Activated CD4-positive, alpha-beta T cell treated with anti-CD3 and anti-CD28 coated beads for 48 hours (primary cell): Measurements from ENCODE around the gene ST7.
"Not testable (repeated sequence)": the region's sequence is repeated elsewhere in the genome, so short reads cannot be mapped to it uniquely, and the experiment has no call there.

ENCODE experiments used
- DNase-seq: peaks from one replicate; pipeline ENCODE4 v3.0.0-alpha.2; 2020

ST7 gene

GRCh38 chr7:116951366-116952292 lies 1.7 kb upstream of the ST7 start:
- no peak for DNase-seq

- no peak for DNase-seq
These were observed 498 bp upstream of the ST7 start for GRCh38 chr7:116952635-116953371.

GRCh38 chr7:116953906-116954838 lies 871 bp downstream of the ST7 start:
- peak; percentile 37 for DNase-seq

GRCh38 chr7:116955340-116955739 lies 2.0 kb downstream of the ST7 start:
- DNase-seq, result no peak

- DNase-seq, result no peak
These were observed 2.6 kb downstream of the ST7 start for GRCh38 chr7:116955801-116956476.

GRCh38 chr7:116956477-116956804 lies 3.1 kb downstream of the ST7 start:
- no peak for DNase-seq

DNA sequence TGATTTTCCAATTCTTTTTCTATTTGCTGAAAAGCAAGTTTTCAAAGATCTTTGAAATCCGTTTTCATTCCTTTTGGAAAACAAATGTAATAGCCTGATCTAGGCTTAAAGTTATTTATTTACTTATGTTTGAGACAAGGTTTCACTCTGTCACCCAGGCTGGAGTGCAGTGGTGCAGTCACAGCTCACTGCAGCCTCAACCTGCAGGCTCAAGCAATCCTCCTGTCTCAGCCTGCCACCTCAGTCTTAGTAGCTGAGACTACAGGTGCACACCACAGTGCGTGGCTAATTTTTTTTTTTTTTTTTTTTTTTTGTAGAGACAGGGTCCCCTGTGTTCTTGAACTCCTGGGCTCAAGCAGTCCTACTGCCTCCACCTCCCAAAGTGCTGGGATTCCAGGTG lies 4.6 kb downstream of the ST7 start:
- no peak for DNase-seq

- not testable (repeated sequence) for DNase-seq
These were observed 8.8 kb downstream of the ST7 start for GRCh38 chr7:116961966-116962673.

GRCh38 chr7:116963234-116963633 lies 9.9 kb downstream of the ST7 start:
- no peak for DNase-seq

- no peak for DNase-seq
These were observed 13.3 kb downstream of the ST7 start for GRCh38 chr7:116966601-116967000.

DNA sequence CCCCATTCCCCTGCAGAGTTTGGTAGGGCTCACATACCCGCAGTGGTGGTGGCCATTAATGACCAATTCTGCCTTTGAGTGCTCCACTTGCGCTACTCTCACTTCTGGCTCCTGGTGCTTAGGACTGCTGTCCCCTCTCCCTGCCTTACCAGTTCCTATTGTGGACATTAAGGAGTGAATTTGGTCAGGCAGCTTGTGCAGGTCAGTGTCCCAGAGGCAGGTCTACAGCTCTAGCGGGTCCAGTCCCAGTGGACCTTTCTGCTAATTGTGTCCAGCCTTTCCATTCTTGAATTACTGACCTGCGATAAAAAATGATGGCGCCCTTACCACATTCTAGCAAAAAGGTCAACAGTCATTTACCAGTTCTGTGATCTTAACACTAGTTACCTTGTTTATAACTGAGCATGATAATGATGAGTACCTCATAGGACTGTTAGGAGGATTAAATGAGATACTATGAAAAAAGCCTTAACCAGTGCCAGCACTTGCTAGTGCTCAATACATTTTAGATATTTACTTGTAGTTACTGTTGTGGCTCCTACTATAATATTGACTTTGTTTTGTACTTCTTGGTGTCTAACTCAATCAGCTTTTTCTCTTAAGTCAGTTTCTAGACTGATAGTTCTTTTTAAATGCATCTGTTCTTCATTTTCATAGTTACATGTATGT lies 14.1 kb downstream of the ST7 start:
- DNase-seq, result no peak

- no peak for DNase-seq
These were observed 14.7 kb downstream of the ST7 start for GRCh38 chr7:116967983-116968382.

DNA sequence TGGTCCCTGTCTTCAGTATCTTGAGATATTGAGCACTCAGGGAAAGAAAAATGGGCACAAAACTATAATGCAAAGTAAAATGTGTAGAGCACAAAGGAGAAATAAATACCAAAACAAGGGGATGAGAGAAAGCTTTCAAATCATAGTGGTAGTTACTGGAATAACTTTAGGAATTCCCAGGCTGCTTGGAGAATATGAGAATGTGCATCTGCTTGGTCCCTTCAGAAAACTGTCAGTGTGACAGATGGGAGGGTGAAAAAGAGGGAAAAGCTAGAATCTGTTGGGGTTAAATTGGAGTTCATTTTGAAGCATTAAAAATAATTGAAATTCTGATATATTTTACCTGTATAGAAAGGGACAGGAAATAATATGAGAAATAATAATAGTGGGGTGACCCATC lies 15.3 kb downstream of the ST7 start:
- no peak for DNase-seq

GRCh38 chr7:116969371-116969902 lies 16.1 kb downstream of the ST7 start:
- DNase-seq, result no peak

DNA sequence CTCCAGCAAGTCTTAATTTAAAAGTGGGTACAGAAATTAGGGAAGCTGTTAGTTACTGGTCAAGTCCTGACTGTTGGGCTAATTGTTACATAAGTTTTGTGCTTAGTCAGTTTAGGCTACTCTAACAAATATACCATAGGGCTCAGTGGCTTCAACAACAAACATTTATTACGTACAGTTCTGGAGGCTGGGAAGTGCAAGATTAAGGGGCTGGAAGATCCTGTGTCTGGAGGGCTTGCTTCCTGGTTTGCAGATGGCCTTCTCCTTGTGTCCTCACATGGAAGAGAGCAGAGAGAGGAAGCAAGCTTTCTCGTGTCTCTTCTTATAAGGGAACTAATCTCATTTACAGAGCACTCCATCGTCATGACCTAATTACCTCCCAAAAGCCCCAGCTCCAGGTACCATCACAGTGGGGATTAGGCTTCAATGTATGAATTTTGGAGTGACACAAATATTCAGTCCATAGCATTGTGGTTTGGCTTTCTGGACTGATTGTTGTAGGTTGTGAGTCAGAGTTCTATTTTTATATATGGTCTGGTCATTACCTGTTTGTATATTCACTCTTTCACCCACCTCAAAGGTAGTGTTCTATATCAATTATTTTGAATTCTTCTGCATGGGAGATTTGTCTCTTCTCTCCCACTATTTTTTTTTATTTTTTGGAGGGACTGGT lies 17.1 kb downstream of the ST7 start:
- no peak for DNase-seq

DNA sequence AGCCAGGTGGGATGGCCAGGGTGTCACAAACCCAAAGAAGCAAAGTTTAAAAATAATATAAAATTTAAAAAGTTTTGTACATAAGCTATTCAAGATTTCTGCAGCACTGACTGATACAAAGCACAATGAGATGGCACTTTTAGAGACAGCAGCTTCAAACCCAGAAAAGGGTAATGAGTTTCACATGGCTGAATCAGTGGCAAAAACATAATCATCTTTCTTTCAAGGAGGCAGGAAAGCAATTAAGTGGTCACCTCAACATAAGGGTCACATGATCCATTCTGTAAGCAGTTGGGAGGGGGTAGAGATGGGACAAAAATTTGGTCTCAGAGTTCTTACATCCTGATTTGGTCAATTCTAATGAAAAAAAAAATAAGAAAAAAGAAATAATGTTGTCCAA lies 17.9 kb downstream of the ST7 start:
- DNase-seq, result not testable (repeated sequence)

DNA sequence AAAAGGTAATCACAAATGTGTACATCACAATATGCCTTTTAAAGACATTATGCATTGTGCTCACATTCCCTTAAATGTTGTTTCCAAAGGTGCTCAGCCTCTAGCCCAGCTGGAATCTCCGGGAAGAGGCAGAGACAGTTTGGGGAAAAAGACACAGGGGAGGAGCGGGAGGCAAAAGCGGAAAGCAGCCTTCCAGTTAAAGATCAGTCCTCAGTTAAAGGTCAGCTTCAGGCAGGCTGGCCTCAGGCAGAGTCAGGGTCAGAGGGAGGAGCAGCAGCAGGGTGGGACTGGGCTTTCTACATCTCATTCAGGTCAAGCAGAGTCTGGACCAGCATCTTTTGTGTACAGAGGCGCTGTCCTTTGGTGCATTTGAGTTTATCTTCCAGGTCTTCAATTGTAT lies 18.6 kb downstream of the ST7 start:
- DNase-seq, result no peak

DNA sequence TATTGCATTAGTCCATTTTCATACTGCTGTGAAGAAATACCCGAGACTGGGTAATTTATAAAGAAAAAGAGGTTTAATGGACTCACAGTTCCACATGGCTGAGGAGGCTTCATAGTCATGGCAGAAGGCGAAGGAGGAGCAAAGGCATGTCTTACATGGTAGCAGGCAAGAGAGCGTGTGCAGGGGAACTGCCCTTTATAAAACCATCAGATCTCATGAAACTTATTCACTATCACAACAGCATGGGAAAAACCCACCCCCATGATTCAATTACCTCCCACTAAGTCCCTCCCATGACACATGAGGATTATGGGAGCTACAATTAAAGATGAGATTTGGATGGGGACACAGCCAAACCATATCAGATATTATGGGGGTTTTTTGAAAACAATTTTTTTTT lies 21.7 kb downstream of the ST7 start:
- DNase-seq, result not testable (repeated sequence)

- DNase-seq, result no peak
These were observed 23.9 kb downstream of the ST7 start for GRCh38 chr7:116977172-116977571.

- no peak for DNase-seq
These were observed 24.7 kb downstream of the ST7 start for GRCh38 chr7:116978006-116978405.
